ENCODE results near the gene NALF2. TPM values are rescaled to one million over a fixed set of nuclear protein-coding genes. Genes with fewer than 3 reads are reported as not detected.

Gene NALF2
- 1 to 10 TPM; 1.8 to 1.9 TPM for total RNA-seq

GRCh38 chrX:69503782-69504625 lies at the start of gene NALF2:
Gene NALF2 (plus strand): TSS chrX:69504326. CDS start chrX:69505283, 957 bp downstream.

Other genes with a start within 250 kb of the NALF2 start
- 10 to 100 TPM; 15.1 to 15.5 TPM for gene EDA, start 111.8 kb downstream of the NALF2 start, total RNA-seq

Data from activated naive CD4-positive, alpha-beta T cell treated with anti-CD3 and anti-CD28 coated beads, Interleukin-2, amount 10 ng/mL, durations not matched to agents 5 hours and 36 hours (primary cell).